ENCODE measurements around the gene GLS.

GRCh38 chr2:190867832-190868231 lies 12.8 kb upstream of the GLS start:
- TF ChIP-seq CTCF (IDR thresholded peaks at IDR 0.05) = no peak
- TF ChIP-seq POLR2A (IDR thresholded peaks at IDR 0.05) = no peak
- TF ChIP-seq POLR2AphosphoS5 (IDR thresholded peaks at IDR 0.05; ENCODE audit: insufficient read depth in 1 of 2, low read depth in 1 of 2) = no peak

Measured in vagina (tissue), 2 donors.